ENCODE measurements around the gene SCN3A.

Gene SCN3A

DNA sequence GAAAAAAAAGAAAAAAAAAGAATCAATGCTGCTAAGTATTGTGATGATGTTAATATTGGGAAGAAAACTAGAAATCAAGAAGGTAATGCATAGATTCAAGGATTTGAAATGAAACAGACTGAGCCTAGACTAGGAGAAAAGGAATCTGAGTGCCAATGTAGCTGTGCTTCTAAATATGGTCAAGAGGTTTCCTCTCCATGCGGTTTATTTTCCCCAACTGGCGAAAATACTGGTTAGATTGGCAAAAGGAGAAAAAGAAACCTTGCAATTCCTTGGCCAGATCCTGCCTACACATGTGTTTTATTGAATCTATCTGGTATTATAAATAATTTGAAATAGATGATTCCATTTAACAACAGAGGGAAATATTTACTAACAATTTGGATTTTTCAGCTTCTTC lies 5.7 kb downstream of the SCN3A start:
- Histone ChIP-seq H3K4me3 (no peak overlapping the region), H3K9ac (ENCODE audit: insufficient read length) (no peak overlapping the region), H3K36me3 (ENCODE audit: insufficient read depth, low read length) (no peaks in the 10 kb centered on the region), H3K9me3 (ENCODE audit: low read depth, low read length) (no peaks in the 10 kb centered on the region), H3K27ac (no peak overlapping the region)
- no peak for DNase-seq (ENCODE audit: low read depth, low spot score)
- TF ChIP-seq POLR2AphosphoS5 (IDR thresholded peaks at IDR 0.05; ENCODE audit: borderline replicate concordance, low read depth, low read length) = no peak

DNA sequence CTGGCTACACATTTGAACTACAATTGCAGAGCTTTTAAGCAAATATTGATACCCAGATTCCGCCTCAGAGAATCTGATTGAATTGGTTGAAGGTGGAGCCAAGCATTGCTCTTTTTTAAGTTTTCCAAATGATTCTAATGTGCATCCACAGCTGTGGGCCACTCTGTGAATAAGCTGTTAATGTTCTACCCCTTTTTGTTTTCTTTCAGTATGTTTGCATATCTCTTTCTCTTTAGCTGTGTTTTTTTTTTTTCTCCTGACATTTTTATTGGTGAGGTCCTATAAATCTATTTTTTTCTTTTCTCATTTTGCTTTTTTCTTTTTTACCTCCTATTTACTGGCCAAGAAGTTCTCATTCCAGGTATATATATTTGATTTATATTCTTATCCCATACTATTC lies 6.5 kb downstream of the SCN3A start:
- no peak for TF ChIP-seq FOXP2 (optimal IDR thresholded peaks at IDR 0.05; ENCODE audit: control extremely low read depth, extremely low read length, insufficient read depth)
- no peak for TF ChIP-seq EZH2 (IDR thresholded peaks at IDR 0.05)
- no peak for TF ChIP-seq POLR2AphosphoS5 (IDR thresholded peaks at IDR 0.05; ENCODE audit: borderline replicate concordance, low read depth, low read length)

DNA sequence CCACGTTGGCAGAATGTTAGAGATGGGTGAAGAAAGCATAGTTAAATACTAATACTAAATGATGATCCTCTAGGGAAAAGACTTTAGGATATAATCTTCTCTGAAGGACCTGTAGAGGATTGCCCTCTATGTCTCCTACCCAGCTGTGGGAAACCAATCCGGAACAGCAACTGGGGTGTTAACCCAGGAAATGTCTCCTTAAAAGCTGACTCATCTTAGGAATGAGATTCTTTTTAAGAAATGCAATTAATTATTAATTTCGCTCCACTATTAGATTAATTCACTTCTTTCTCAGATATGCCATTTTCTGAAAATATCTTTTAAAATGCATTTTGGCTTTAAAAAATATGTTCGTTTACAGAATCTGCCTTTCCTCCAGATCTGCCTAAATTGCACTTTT lies 7.4 kb downstream of the SCN3A start:
- TF ChIP-seq EZH2 (IDR thresholded peaks at IDR 0.05) = no peak
- no peak for TF ChIP-seq FOXP2 (optimal IDR thresholded peaks at IDR 0.05; ENCODE audit: control extremely low read depth, extremely low read length, insufficient read depth)
- H3K9me3 ChIP-seq (ENCODE audit: low read depth, low read length) = no peaks in the 10 kb centered on the region
- DNase-seq (ENCODE audit: low read depth, low spot score) = no peak
- H3K27ac ChIP-seq = no peak overlapping the region
- no peak overlapping the region for H3K9ac ChIP-seq (ENCODE audit: insufficient read length)
- no peak overlapping the region for H3K4me3 ChIP-seq
- H3K36me3 ChIP-seq (ENCODE audit: insufficient read depth, low read length) = no peaks in the 10 kb centered on the region

More for the DNA sequence above, 6.5 kb downstream of the SCN3A start:
- Histone ChIP-seq H3K9ac (ENCODE audit: insufficient read length) (no peak overlapping the region), H3K9me3 (ENCODE audit: low read depth, low read length) (no peaks in the 10 kb centered on the region), H3K27ac (no peak overlapping the region), H3K4me3 (no peak overlapping the region), H3K36me3 (ENCODE audit: insufficient read depth, low read length) (no peaks in the 10 kb centered on the region)
- DNase-seq (ENCODE audit: low read depth, low spot score) = no peak

DNA sequence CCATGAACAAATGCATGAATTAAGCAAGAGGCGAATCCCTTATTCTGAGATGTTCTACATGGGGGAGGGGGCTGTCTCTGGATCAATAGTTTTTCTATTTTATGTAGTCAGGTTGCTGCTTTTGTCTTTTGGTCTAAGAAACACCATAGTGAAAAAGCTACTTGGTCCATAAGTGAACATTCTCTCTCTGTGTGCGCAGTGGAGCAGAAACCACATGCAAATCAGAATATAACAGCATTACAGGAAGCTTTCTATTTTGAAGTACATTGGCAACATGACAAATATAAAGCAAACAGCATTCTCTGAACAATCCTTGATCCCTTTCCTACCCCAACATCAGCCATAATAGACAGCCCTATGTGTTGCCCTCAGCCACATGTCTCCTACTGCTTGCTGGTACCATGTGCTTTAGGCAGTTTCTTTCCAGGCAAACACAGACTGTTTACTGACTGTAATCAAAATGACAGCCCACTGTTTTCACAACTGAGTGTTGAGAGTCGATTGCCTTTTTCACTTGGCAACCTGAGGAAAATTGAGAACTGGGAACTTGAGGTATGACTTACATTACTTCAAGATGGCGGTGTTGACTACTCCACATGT lies 10.6 kb downstream of the SCN3A start:
- no peaks in the 10 kb centered on the region for H3K36me3 ChIP-seq (ENCODE audit: insufficient read depth, low read length)
- no peak overlapping the region for H3K9ac ChIP-seq (ENCODE audit: insufficient read length)
- no peak overlapping the region for H3K27ac ChIP-seq
- no peak for TF ChIP-seq EZH2 (IDR thresholded peaks at IDR 0.05)
- TF ChIP-seq FOXP2 (optimal IDR thresholded peaks at IDR 0.05; ENCODE audit: control extremely low read depth, extremely low read length, insufficient read depth) = no peak
- TF ChIP-seq POLR2AphosphoS5 (IDR thresholded peaks at IDR 0.05; ENCODE audit: borderline replicate concordance, low read depth, low read length) = no peak
- no peak for DNase-seq (ENCODE audit: low read depth, low spot score)
- H3K9me3 ChIP-seq (ENCODE audit: low read depth, low read length) = no peaks in the 10 kb centered on the region
- no peak overlapping the region for H3K4me3 ChIP-seq

GRCh38 chr2:165192729-165193128 lies 11.1 kb downstream of the SCN3A start:
- Histone ChIP-seq H3K36me3 (ENCODE audit: insufficient read depth, low read length) (no peaks in the 10 kb centered on the region), H3K4me3 (no peak overlapping the region), H3K27ac (no peak overlapping the region), H3K9ac (ENCODE audit: insufficient read length) (no peak overlapping the region), H3K9me3 (ENCODE audit: low read depth, low read length) (no peaks in the 10 kb centered on the region)
- DNase-seq (ENCODE audit: low read depth, low spot score) = no peak
- TF ChIP-seq FOXP2 (optimal IDR thresholded peaks at IDR 0.05; ENCODE audit: control extremely low read depth, extremely low read length, insufficient read depth) (no peak), POLR2AphosphoS5 (IDR thresholded peaks at IDR 0.05; ENCODE audit: borderline replicate concordance, low read depth, low read length) (no peak), EZH2 (IDR thresholded peaks at IDR 0.05) (no peak)

- DNase-seq (ENCODE audit: low read depth, low spot score) = no peak
- TF ChIP-seq POLR2AphosphoS5 (IDR thresholded peaks at IDR 0.05; ENCODE audit: borderline replicate concordance, low read depth, low read length) = no peak
- no peak for TF ChIP-seq EZH2 (IDR thresholded peaks at IDR 0.05)
- no peak for TF ChIP-seq FOXP2 (optimal IDR thresholded peaks at IDR 0.05; ENCODE audit: control extremely low read depth, extremely low read length, insufficient read depth)
- no peak overlapping the region for H3K4me3 ChIP-seq
- no peaks in the 10 kb centered on the region for H3K36me3 ChIP-seq (ENCODE audit: insufficient read depth, low read length)
- H3K9ac ChIP-seq (ENCODE audit: insufficient read length) = no peak overlapping the region
- no peaks in the 10 kb centered on the region for H3K9me3 ChIP-seq (ENCODE audit: low read depth, low read length)
- no peak overlapping the region for H3K27ac ChIP-seq
These were observed 12.6 kb downstream of the SCN3A start for GRCh38 chr2:165191096-165191728.

GRCh38 chr2:165185633-165186032 lies 18.2 kb downstream of the SCN3A start:
- TF ChIP-seq FOXP2 (optimal IDR thresholded peaks at IDR 0.05; ENCODE audit: control extremely low read depth, extremely low read length, insufficient read depth) = no peak
- TF ChIP-seq POLR2AphosphoS5 (IDR thresholded peaks at IDR 0.05; ENCODE audit: borderline replicate concordance, low read depth, low read length) = no peak
- no peak for TF ChIP-seq EZH2 (IDR thresholded peaks at IDR 0.05)
- H3K4me3 ChIP-seq = no peak overlapping the region
- H3K36me3 ChIP-seq (ENCODE audit: insufficient read depth, low read length) = no peaks in the 10 kb centered on the region
- H3K9me3 ChIP-seq (ENCODE audit: low read depth, low read length) = no peaks in the 10 kb centered on the region
- no peak overlapping the region for H3K9ac ChIP-seq (ENCODE audit: insufficient read length)
- no peak for DNase-seq (ENCODE audit: low read depth, low spot score)
- H3K27ac ChIP-seq = no peak overlapping the region

DNA sequence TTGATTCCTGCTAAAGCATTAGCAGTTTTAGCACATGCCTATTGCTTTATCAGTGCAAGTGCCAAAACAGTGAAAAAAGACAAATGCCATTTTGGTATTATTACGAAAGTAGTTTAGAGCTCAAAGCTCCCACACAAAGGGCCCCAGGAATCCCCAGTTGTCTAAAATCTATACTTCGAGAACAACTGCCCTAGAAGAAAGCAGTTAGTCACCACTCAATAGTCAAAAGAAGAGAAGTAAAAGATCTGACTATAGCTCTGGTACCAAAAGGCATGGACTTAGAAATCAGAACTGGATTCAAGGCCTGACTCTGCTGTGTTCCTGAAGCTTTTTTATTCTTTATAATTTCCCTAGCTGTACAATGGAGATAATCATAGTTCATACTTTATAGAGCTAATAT lies 21.8 kb downstream of the SCN3A start:
- TF ChIP-seq POLR2AphosphoS5 (IDR thresholded peaks at IDR 0.05; ENCODE audit: borderline replicate concordance, low read depth, low read length) (no peak), EZH2 (IDR thresholded peaks at IDR 0.05) (no peak), FOXP2 (optimal IDR thresholded peaks at IDR 0.05; ENCODE audit: control extremely low read depth, extremely low read length, insufficient read depth) (no peak)
- no peak for DNase-seq (ENCODE audit: low read depth, low spot score)
- Histone ChIP-seq H3K4me3 (no peak overlapping the region), H3K9ac (ENCODE audit: insufficient read length) (no peak overlapping the region), H3K36me3 (ENCODE audit: insufficient read depth, low read length) (no peaks in the 10 kb centered on the region), H3K27ac (no peak overlapping the region), H3K9me3 (ENCODE audit: low read depth, low read length) (no peaks in the 10 kb centered on the region)

- Histone ChIP-seq H3K9ac (ENCODE audit: insufficient read length) (no peak overlapping the region), H3K9me3 (ENCODE audit: low read depth, low read length) (no peaks in the 10 kb centered on the region), H3K36me3 (ENCODE audit: insufficient read depth, low read length) (no peaks in the 10 kb centered on the region), H3K4me3 (no peak overlapping the region), H3K27ac (no peak overlapping the region)
- TF ChIP-seq EZH2 (IDR thresholded peaks at IDR 0.05) = no peak
- no peak for TF ChIP-seq FOXP2 (optimal IDR thresholded peaks at IDR 0.05; ENCODE audit: control extremely low read depth, extremely low read length, insufficient read depth)
- TF ChIP-seq POLR2AphosphoS5 (IDR thresholded peaks at IDR 0.05; ENCODE audit: borderline replicate concordance, low read depth, low read length) = no peak
- DNase-seq (ENCODE audit: low read depth, low spot score) = no peak
These were observed 27.1 kb downstream of the SCN3A start for GRCh38 chr2:165176780-165177179.

Measured in SK-N-MC (cell line).